Endothelial cell of umbilical vein (primary cell): ENCODE results near the gene LRP5. TPM values are rescaled to one million over a fixed set of nuclear protein-coding genes. Genes with fewer than 3 reads are reported as not detected.

Experiments
- BruUV-seq: library from RNA; stranded (reverse); fragments of 400-500 nt; replicated peaks from 2 replicates; lab custom pipeline; 2021; lab: Mats Ljungman, UMichigan
- CTCF ChIA-PET: fragments of 300-600, 350-600 bp; sonication (Branson Sonifier 250); formaldehyde crosslinking; loops from one replicate; lab custom pipeline; 2021; ENCODE audit warnings: antibody characterized with exemption, inconsistent platforms; lab: Charles Lee
- POLR2A ChIA-PET: fragments of 300-600, 350-600 bp; sonication (Branson Sonifier 250); formaldehyde crosslinking; loops from one replicate; lab custom pipeline; 2021; ENCODE audit warnings: antibody characterized with exemption, inconsistent platforms; lab: Charles Lee
- DNase-seq: peaks from one replicate; pipeline ENCODE4 v3.0.0-alpha.2; 2011; ENCODE audit warnings: low read depth, low spot score
- FAIRE-seq: peaks from 2 replicates; lab custom pipeline; 2011; peaks lifted over from hg19 to GRCh38; lab: Jason Lieb, UNC
- H2AFZ ChIP-seq: 2 replicates; pipeline ENCODE4 v1.6.0; 2012; ENCODE audit warnings: low read depth, low read length, control low read depth, inconsistent platforms
- H3K27ac ChIP-seq: 2 replicates; pipeline ENCODE4 v1.5.1; 2011; ENCODE audit warnings: low read depth, mild to moderate bottlenecking, control low read depth, low read length, moderate library complexity; ENCODE audit not compliant: insufficient read depth
- H3K27me3 ChIP-seq, 2 experiments: 2 replicates each; pipeline versions ENCODE4 v1.6.0 to v1.6.1; 2011; ENCODE audit warnings: low read length in 2 of 2, mixed read lengths in 1 of 2; ENCODE audit not compliant: control insufficient read depth in 2 of 2, insufficient read depth in 2 of 2
- H3K36me3 ChIP-seq, 2 experiments: 2 replicates in 1 of 2; 3 replicates in 1 of 2; pipeline ENCODE4 v1.5.1; 2011; ENCODE audit warnings: low read length in 2 of 2, mild to moderate bottlenecking in 1 of 2, moderate library complexity in 1 of 2; ENCODE audit not compliant: control insufficient read depth in 2 of 2, insufficient read depth in 2 of 2; ENCODE audit errors: extremely low read depth in 1 of 2
- H3K4me1 ChIP-seq: 3 replicates; pipeline ENCODE4 v1.5.1; 2011; ENCODE audit warnings: mild to moderate bottlenecking, low read length; ENCODE audit not compliant: control insufficient read depth, insufficient read depth; ENCODE audit errors: extremely low read depth
- H3K4me2 ChIP-seq: 2 replicates; pipeline ENCODE4 v1.6.1; 2011; ENCODE audit warnings: low read length, control low read depth, mixed read lengths; ENCODE audit not compliant: insufficient read depth
- H3K4me3 ChIP-seq, 3 experiments: fragments of 200-600 bp in 1 of 3; sonication (generic), shearing (Covaris generic) in 1 of 3; replicated peaks in 1 of 3; 2 replicates each; pipeline ENCODE4 v1.5.1; 2011 to 2016; ENCODE audit warnings: control low read depth in 3 of 3, low read length in 3 of 3, mild to moderate bottlenecking in 2 of 3, inconsistent platforms in 1 of 3, low read depth in 1 of 3, moderate library complexity in 1 of 3; ENCODE audit not compliant: insufficient read depth in 1 of 3
- H3K79me2 ChIP-seq: 2 replicates; pipeline ENCODE4 v1.6.0; 2012; ENCODE audit warnings: low read length, inconsistent platforms; ENCODE audit not compliant: control insufficient read depth, insufficient read depth
- H3K9ac ChIP-seq: replicated peaks from 2 replicates; pipeline ENCODE3; 2011; ENCODE audit warnings: low read length, control low read depth; ENCODE audit not compliant: insufficient read depth; ENCODE audit errors: extremely low read depth
- H3K9me1 ChIP-seq: replicated peaks from 3 replicates; pipeline ENCODE4 v1.6.0; 2011; ENCODE audit warnings: mild to moderate bottlenecking, low read length; ENCODE audit not compliant: control insufficient read depth, insufficient read depth; ENCODE audit errors: extremely low read depth
- H3K9me3 ChIP-seq: replicated peaks from 2 replicates; pipeline ENCODE4 v1.5.1; 2012; ENCODE audit warnings: low read length, inconsistent platforms; ENCODE audit not compliant: control insufficient read depth, insufficient read depth
- H4K20me1 ChIP-seq: replicated peaks from 2 replicates; pipeline ENCODE3; 2011; ENCODE audit warnings: mild to moderate bottlenecking, low read length; ENCODE audit not compliant: control insufficient read depth, insufficient read depth; ENCODE audit errors: extremely low read depth
- CTCF ChIP-seq, 2 donors: IDR thresholded peaks; 1 replicate in 1 of 2; 2 replicates in 1 of 2; pipeline ENCODE4 v1.5.1; 2011; ENCODE audit warnings: low read length in 2 of 2, mild to moderate bottlenecking in 2 of 2, moderate library complexity in 2 of 2, control low read depth in 1 of 2, inconsistent platforms in 1 of 2, low read depth in 1 of 2; ENCODE audit not compliant: insufficient read depth in 1 of 2; ENCODE audit errors: extremely low read depth in 1 of 2
- EZH2 ChIP-seq: IDR thresholded peaks from 2 replicates; pipeline ENCODE4 v1.6.1; 2012; ENCODE audit warnings: borderline replicate concordance, low read depth, mild to moderate bottlenecking, moderate library complexity, low read length, inconsistent platforms; ENCODE audit not compliant: severe bottlenecking
- GATA2 ChIP-seq: IDR thresholded peaks from 2 replicates; pipeline ENCODE4 v1.7.0; 2011; ENCODE audit warnings: low read depth, mild to moderate bottlenecking, moderate library complexity, mixed read lengths, low read length; ENCODE audit not compliant: insufficient read length, insufficient read depth
- JUN ChIP-seq: IDR thresholded peaks from 2 replicates; pipeline ENCODE4 v1.6.1; 2011; ENCODE audit warnings: borderline replicate concordance, low read depth; ENCODE audit not compliant: insufficient read length, insufficient read depth
- MYC ChIP-seq: IDR thresholded peaks from one replicate; pipeline ENCODE4 v1.6.1; 2011; ENCODE audit warnings: mild to moderate bottlenecking, low read depth, low read length
- POLR2A ChIP-seq: IDR thresholded peaks from 2 replicates; pipeline ENCODE4 v1.6.1; 2012; ENCODE audit warnings: low read depth, mild to moderate bottlenecking, control low read depth, low read length
- POLR2AphosphoS5 ChIP-seq: IDR thresholded peaks from 2 replicates; pipeline ENCODE4 v1.6.1; 2012; ENCODE audit warnings: low read depth, mild to moderate bottlenecking, control low read depth, low read length, moderate library complexity; ENCODE audit not compliant: insufficient read depth
- dilution Hi-C: fragments of 300-500 bp; cut with MboI; formaldehyde crosslinking; loops from one replicate; pipeline ENCODE4 v1.15.0; 2019; ENCODE audit warnings: low sequenced_read_pairs; ENCODE audit not compliant: extremely low pct_ligation_motif_present
- intact Hi-C: fragments of 100-400 bp; cut with micrococcal nuclease; formaldehyde crosslinking; loops from one replicate; pipeline ENCODE4 v1.10.0; 2022
- polyA plus RNA-seq, 4 experiments: library from polyadenylated mRNA; depleted of rRNA in 3 of 4; stranded (reverse) in 3 of 4; unstranded in 1 of 4; fragments of >200 nt; gene quantifications; 2 replicates each; pipeline versions ENCODE4 v1.2.1 to v1.2.3, GENCODE V29; 2011 to 2012; ENCODE audit warnings: missing spikeins in 1 of 4
- total RNA-seq: library from RNA; stranded (reverse); gene quantifications from 2 replicates; pipeline ENCODE4 v1.2.3, GENCODE V29; 2021

Gene LRP5
- total and polyA plus RNA-seq, 2 donors (not counting 3 experiments of a cell fraction or from before 2014, with no cell fraction given) = 35.1 to 51.8 TPM

GRCh38 chr11:68367252-68367651 is 54.9 kb downstream of the LRP5 start:
- Histone ChIP-seq H3K4me3 (no peak overlapping the region), H3K4me2 (no peak overlapping the region), H3K27me3 (no peaks in the 10 kb centered on the region), H3K79me2 (no peaks in the 10 kb centered on the region), H3K9ac (no peak overlapping the region), H3K9me3 (no peaks in the 10 kb centered on the region), H2AFZ (no peak overlapping the region), H3K4me1 (no peaks in the 10 kb centered on the region), H3K9me1 (no peaks in the 10 kb centered on the region), H4K20me1 (no peaks in the 10 kb centered on the region), H3K36me3 (peaks cover 4 to 18% of the 10 kb centered on the region in 2 experiments), H3K27ac (no peak overlapping the region)
- TF ChIP-seq EZH2 (no peak), POLR2A (no peak), MYC (no peak)
- dilution Hi-C loops (no loop called here), intact Hi-C loops (no loop called here)
- ChIA-PET POLR2A (no interaction called here), CTCF (interaction anchor here (0.6 kb wide), 1 partner anchor 163 kb away, joined by 7 read pairs; no protein-coding TSS in a partner anchor)
- DNase-seq = no peak
- no peak for FAIRE-seq
- BruUV-seq = no TSS peak

GRCh38 chr11:68369756-68370155 is 57.4 kb downstream of the LRP5 start:
- Histone ChIP-seq H2AFZ (no peak overlapping the region), H4K20me1 (no peaks in the 10 kb centered on the region), H3K36me3 (peaks cover 4 to 14% of the 10 kb centered on the region in 2 experiments), H3K79me2 (no peaks in the 10 kb centered on the region), H3K4me2 (no peak overlapping the region), H3K4me1 (peaks cover 8% of the 10 kb centered on the region), H3K9me3 (no peaks in the 10 kb centered on the region), H3K9me1 (no peaks in the 10 kb centered on the region), H3K9ac (no peak overlapping the region), H3K27me3 (no peaks in the 10 kb centered on the region), H3K27ac (no peak overlapping the region), H3K4me3 (no peak overlapping the region)
- no peak for DNase-seq
- no peak for TF ChIP-seq POLR2AphosphoS5
- no peak for TF ChIP-seq EZH2
- no peak for TF ChIP-seq POLR2A
- TF ChIP-seq GATA2 = no peak
- TF ChIP-seq JUN = no peak
- no peak for TF ChIP-seq CTCF (IDR thresholded peaks at IDR 0.05; ENCODE audit: extremely low read depth in 1 of 2, insufficient read depth in 1 of 2, low read depth in 1 of 2, low read length in 2 of 2)
- CTCF ChIA-PET = interaction anchor here (1.3 kb wide), 1 partner anchor 12 kb away, joined by 4 read pairs; no protein-coding TSS in a partner anchor
- intact Hi-C loops = no loop called here
- dilution Hi-C loops = no loop called here
- FAIRE-seq = no peak
- BruUV-seq = no TSS peak
- POLR2A ChIA-PET = no interaction called here
